Measurements from ENCODE around the gene ADORA1. TPM values are rescaled to one million over a fixed set of nuclear protein-coding genes. Genes with fewer than 3 reads are reported as not detected.

Gene ADORA1
- total RNA-seq, 2 experiments from 2014 or later = not detected

DNA sequence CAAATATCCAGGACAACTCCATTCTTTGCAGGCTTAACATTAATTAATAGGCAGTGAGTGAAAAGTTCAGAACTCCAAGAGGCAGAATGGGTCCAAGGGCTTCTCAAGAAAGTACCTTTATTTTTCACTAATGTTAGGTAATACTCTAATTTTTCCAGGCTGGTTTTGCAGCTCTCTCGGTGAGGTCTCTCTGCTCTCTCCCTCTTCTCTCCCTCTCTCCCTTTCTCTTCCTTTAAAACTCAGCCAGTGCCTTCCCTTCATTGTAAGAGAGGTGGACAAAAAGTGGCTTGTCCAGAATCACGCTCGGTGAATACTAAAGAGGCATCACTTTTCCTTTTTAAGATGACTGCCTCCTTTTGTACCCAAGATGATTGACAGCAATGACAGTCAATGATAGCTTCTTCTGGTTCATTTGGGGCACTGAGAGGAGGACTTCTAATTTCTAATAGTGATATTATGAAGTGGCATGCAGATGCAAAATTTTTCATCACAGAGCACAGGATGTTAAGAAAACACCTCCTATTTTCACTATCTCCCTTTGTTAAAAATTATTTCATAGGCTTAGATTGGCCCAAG lies 60.3 kb downstream of the ADORA1 start:
- no peak for TF ChIP-seq EZH2phosphoT487 (IDR thresholded peaks at IDR 0.05; ENCODE audit: borderline replicate concordance, low read depth, low read length)
- TF ChIP-seq, protein P1, sequence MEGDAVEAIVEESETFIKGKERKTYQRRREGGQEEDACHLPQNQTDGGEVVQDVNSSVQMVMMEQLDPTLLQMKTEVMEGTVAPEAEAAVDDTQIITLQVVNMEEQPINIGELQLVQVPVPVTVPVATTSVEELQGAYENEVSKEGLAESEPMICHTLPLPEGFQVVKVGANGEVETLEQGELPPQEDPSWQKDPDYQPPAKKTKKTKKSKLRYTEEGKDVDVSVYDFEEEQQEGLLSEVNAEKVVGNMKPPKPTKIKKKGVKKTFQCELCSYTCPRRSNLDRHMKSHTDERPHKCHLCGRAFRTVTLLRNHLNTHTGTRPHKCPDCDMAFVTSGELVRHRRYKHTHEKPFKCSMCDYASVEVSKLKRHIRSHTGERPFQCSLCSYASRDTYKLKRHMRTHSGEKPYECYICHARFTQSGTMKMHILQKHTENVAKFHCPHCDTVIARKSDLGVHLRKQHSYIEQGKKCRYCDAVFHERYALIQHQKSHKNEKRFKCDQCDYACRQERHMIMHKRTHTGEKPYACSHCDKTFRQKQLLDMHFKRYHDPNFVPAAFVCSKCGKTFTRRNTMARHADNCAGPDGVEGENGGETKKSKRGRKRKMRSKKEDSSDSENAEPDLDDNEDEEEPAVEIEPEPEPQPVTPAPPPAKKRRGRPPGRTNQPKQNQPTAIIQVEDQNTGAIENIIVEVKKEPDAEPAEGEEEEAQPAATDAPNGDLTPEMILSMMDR (conservative IDR thresholded peaks at IDR 0.05; ENCODE audit: low read length) = no peak
- POLR2A ChIA-PET = interaction anchor here (0.7 kb wide), 1 partner anchor 137 kb away, joined by 3 read pairs; no protein-coding TSS in a partner anchor
- no TSS peak for BruUV-seq (replicated peaks)
- intact Hi-C loops (cut with micrococcal nuclease; ENCODE audit: unreplicated experiment) = no loop called here
- no peaks in the 10 kb centered on the region for H3K79me2 ChIP-seq (ENCODE audit: insufficient read depth, low read depth, low read length)
- H4K20me1 ChIP-seq (ENCODE audit: insufficient read depth, low read length) = no peaks in the 10 kb centered on the region
- H3K27ac ChIP-seq (ENCODE audit: low read depth, low read length, poor library complexity, severe bottlenecking) = no peak overlapping the region
- H3K9me3 ChIP-seq (ENCODE audit: low read length) = no peaks in the 10 kb centered on the region
- CTCF ChIA-PET (ENCODE audit: unreplicated experiment) = no interaction called here
- no peaks in the 10 kb centered on the region for H3K36me3 ChIP-seq (ENCODE audit: insufficient read depth, low read length)
- DNase-seq (ENCODE audit: low spot score) = no peak
- H2AFZ ChIP-seq (ENCODE audit: low read length) = no peak overlapping the region
- H3K9me2 ChIP-seq (ENCODE audit: insufficient read depth, low read length) = no peaks in the 10 kb centered on the region
- H3K4me2 ChIP-seq (ENCODE audit: low read length) = no peak overlapping the region
- H3K4me1 ChIP-seq (ENCODE audit: insufficient read depth, low read length, poor library complexity, severe bottlenecking) = no peaks in the 10 kb centered on the region
- no peak overlapping the region for H3K4me3 ChIP-seq (ENCODE audit: low read depth, low read length, poor library complexity, severe bottlenecking)

DNA sequence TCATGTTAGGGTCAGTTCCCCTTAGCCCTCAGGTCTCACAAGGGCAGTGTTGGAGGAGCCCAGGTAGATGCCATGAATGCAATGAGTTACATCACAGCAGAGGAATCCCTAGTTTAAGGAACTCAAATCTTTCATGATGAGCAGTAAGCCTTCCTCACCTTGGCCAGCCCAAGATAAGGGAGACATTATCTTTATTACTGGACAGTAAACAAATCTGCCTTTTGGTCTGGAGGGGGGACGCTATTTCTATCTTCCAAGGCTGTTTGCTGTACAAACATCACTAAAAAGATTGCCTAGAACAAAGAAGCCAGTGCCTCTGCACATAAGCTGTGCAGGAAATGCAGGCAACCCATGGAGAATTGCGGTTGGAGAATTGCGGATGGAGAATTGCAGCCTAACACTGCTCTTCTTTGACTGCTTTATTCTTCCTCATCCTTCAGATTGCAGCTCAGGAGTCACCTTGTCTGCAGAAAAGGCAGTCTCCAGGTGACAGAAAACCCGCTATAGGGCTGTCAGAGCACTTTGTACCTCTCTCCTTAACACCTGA lies 61.2 kb downstream of the ADORA1 start:
- H3K4me3 ChIP-seq (ENCODE audit: low read depth, low read length, poor library complexity, severe bottlenecking) = no peak overlapping the region
- no peaks in the 10 kb centered on the region for H3K9me3 ChIP-seq (ENCODE audit: low read length)
- no peak overlapping the region for H3K4me2 ChIP-seq (ENCODE audit: low read length)
- no peaks in the 10 kb centered on the region for H3K36me3 ChIP-seq (ENCODE audit: insufficient read depth, low read length)
- no peaks in the 10 kb centered on the region for H4K20me1 ChIP-seq (ENCODE audit: insufficient read depth, low read length)
- no peak overlapping the region for H2AFZ ChIP-seq (ENCODE audit: low read length)
- no TSS peak for BruUV-seq (replicated peaks)
- intact Hi-C loops (cut with micrococcal nuclease; ENCODE audit: unreplicated experiment) = no loop called here
- H3K4me1 ChIP-seq (ENCODE audit: insufficient read depth, low read length, poor library complexity, severe bottlenecking) = no peaks in the 10 kb centered on the region
- ChIA-PET POLR2A (no interaction called here), CTCF (ENCODE audit: unreplicated experiment) (no interaction called here)
- no peak for DNase-seq (ENCODE audit: low spot score)
- no peak overlapping the region for H3K27ac ChIP-seq (ENCODE audit: low read depth, low read length, poor library complexity, severe bottlenecking)
- no peaks in the 10 kb centered on the region for H3K79me2 ChIP-seq (ENCODE audit: insufficient read depth, low read depth, low read length)
- TF ChIP-seq EZH2phosphoT487 (IDR thresholded peaks at IDR 0.05; ENCODE audit: borderline replicate concordance, low read depth, low read length) = no peak
- TF ChIP-seq, protein P1 (conservative IDR thresholded peaks at IDR 0.05; ENCODE audit: low read length) = no peak
- H3K9me2 ChIP-seq (ENCODE audit: insufficient read depth, low read length) = no peaks in the 10 kb centered on the region

DNA sequence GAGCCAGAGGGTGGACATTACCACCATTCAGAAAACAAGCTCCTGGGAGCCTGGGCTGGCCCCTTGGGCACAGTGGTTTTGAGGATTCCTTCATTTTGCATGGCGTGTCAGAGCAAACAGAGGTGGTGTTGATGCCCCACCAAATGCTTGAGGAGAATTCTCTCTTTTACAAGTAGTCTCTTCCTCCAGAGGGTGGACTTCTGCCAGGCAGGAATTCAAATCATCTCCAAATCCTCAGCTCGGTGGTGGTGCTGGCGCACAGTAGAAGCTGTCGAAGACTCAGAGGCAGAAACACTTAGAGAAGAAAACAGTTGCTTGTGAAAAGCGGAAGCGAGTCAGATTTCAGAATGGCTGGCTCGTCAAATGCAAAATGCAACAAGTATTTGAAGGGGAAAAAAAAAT lies 62.4 kb downstream of the ADORA1 start:
- H3K4me2 ChIP-seq (ENCODE audit: low read length) = no peak overlapping the region
- no peaks in the 10 kb centered on the region for H3K9me3 ChIP-seq (ENCODE audit: low read length)
- H3K27ac ChIP-seq (ENCODE audit: low read depth, low read length, poor library complexity, severe bottlenecking) = no peak overlapping the region
- H3K36me3 ChIP-seq (ENCODE audit: insufficient read depth, low read length) = no peaks in the 10 kb centered on the region
- DNase-seq (ENCODE audit: low spot score) = no peak
- H3K79me2 ChIP-seq (ENCODE audit: insufficient read depth, low read depth, low read length) = no peaks in the 10 kb centered on the region
- ChIA-PET POLR2A (no interaction called here), CTCF (ENCODE audit: unreplicated experiment) (no interaction called here)
- BruUV-seq (replicated peaks) = no TSS peak
- H3K4me3 ChIP-seq (ENCODE audit: low read depth, low read length, poor library complexity, severe bottlenecking) = no peak overlapping the region
- no peak for TF ChIP-seq EZH2phosphoT487 (IDR thresholded peaks at IDR 0.05; ENCODE audit: borderline replicate concordance, low read depth, low read length)
- TF ChIP-seq, protein P1 (conservative IDR thresholded peaks at IDR 0.05; ENCODE audit: low read length) = no peak
- no peaks in the 10 kb centered on the region for H3K9me2 ChIP-seq (ENCODE audit: insufficient read depth, low read length)
- no peaks in the 10 kb centered on the region for H3K4me1 ChIP-seq (ENCODE audit: insufficient read depth, low read length, poor library complexity, severe bottlenecking)
- intact Hi-C loops (cut with micrococcal nuclease; ENCODE audit: unreplicated experiment) = no loop called here
- H2AFZ ChIP-seq (ENCODE audit: low read length) = no peak overlapping the region
- H4K20me1 ChIP-seq (ENCODE audit: insufficient read depth, low read length) = no peaks in the 10 kb centered on the region
